ENCODE results near the gene LPCAT2. TPM values are rescaled to one million over a fixed set of nuclear protein-coding genes. Genes with fewer than 3 reads are reported as not detected.
A peak's percentile ranks its signal among the peaks of the same experiment; 100 is the strongest.

The LPCAT2 gene
- total RNA-seq, 1 donor from 2014 or later, result 74.4 TPM

DNA sequence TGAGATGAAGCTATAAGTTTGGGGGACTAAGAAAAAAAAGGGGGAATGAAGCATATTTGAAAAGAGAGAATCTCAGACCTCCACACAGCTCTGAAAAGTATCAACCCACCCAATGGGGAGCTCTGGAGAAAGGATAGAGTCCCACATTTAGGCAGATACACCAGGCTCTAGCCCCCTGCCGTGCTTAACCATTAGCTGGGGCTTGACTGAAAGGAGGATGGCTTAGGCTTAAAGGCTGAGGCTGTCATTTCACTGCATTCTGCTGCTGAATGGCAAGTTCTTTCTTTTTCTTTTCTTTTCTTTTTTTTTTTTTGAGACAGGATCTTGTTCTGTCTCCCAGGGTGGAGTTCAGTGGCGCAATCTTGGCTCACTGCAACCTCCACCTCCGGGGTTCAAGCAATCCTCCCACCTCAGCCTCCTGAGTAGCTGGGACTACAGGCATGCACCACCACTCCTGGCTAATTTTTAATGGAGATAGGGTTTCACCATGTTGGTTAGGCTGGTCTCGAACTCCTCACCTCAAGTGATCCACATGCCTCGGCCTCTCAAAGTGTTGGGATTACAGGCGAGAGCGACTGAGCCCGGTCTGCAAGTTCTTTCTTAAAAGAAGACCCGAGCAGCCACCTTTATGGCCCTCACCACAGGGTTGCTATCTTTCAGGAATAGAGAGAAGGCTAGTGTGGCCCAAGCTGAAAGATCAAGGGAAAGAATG, 38.9 kb upstream of the LPCAT2 start:
- Mint-ChIP-seq H3K27ac (ENCODE audit: unreplicated experiment) (no peak overlapping the region), H3K9me3 (ENCODE audit: unreplicated experiment) (peaks cover 4% of the 10 kb centered on the region)
- H2AFZ ChIP-seq (ENCODE audit: low read depth, low read length), result no peak overlapping the region

DNA sequence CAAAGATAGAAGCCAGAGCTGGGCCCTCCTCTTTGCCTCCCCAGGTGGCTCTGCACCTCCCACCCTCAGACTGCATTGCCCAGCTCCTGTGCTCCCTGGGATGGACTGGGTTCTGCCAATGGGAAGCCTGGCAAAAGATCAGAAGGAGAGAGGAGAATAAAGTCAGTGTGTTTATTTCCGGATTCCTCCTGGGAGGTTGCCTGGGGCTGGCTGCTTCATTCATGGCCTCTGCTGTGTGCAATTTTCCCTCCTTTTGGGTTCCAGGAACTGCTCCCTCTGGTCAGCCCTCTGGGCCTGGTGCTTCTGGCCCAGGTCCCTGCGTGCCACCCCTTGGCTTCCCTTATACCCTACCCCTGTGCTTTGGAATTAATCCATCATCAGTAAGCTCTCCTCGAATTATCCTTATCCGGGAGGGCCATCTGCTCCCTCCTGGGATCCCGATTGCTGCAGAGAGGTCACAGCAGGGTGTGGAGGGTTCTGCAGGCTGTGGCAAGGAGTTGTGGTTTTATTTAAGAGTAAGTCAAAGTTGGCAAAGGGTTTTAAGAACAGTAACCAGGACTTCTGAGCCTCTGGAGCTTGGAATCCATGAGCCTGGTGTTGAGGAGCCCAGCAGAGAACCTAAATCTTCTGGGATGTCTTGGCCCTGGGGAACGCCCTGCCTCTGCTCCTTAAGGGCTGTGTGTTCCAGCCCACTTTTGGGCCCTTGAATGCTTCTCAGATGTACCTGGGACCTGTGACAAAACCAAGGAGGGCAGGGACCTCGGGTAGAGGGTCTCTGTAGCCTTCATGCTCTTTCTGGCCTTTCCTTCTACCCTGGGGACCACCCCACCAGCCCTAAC, 38.1 kb upstream of the LPCAT2 start:
- no peaks in the 10 kb centered on the region for H4K20me1 ChIP-seq (ENCODE audit: insufficient read depth, low read length)
- H3K79me2 ChIP-seq (ENCODE audit: insufficient read depth, low read length), result no peaks in the 10 kb centered on the region
- no peaks in the 10 kb centered on the region for H3K36me3 Mint-ChIP-seq (ENCODE audit: low read depth, unreplicated experiment)
- H3K27me3 ChIP-seq (ENCODE audit: insufficient read depth, low read length), result no peaks in the 10 kb centered on the region
- H3K9me3 Mint-ChIP-seq (ENCODE audit: unreplicated experiment), result peaks cover 4% of the 10 kb centered on the region
- FAIRE-seq (peak; percentile 50), DNase-seq (ENCODE audit: low read depth) (no peak)
- H3K27ac ChIP-seq (ENCODE audit: low read depth, low read length), result peak overlapping the region; percentile 76
- H3K9ac ChIP-seq (ENCODE audit: low read length), result peak overlapping the region; percentile 7
- H3K27ac Mint-ChIP-seq (ENCODE audit: unreplicated experiment), result peak overlapping the region; percentile 73
- H3K4me2 ChIP-seq (ENCODE audit: low read length), result peak overlapping the region; percentile 70
- H3K4me1 ChIP-seq (ENCODE audit: insufficient read depth, low read length), result peaks cover 22% of the 10 kb centered on the region
- peaks cover 16% of the 10 kb centered on the region for H3K4me1 Mint-ChIP-seq (ENCODE audit: low read depth, unreplicated experiment)
- no peak overlapping the region for H3K4me3 ChIP-seq (ENCODE audit: insufficient read depth, low read depth, low read length)
- peak overlapping the region; percentile 28 for H2AFZ ChIP-seq (ENCODE audit: low read depth, low read length)
- no peak overlapping the region for H3K4me3 Mint-ChIP-seq (ENCODE audit: unreplicated experiment)
- no peaks in the 10 kb centered on the region for H3K9me3 ChIP-seq (ENCODE audit: insufficient read depth, low read depth, low read length)
- H3K27me3 Mint-ChIP-seq (ENCODE audit: low read depth, unreplicated experiment), result peaks cover 8% of the 10 kb centered on the region
- no peak for TF ChIP-seq EZH2 (IDR thresholded peaks at IDR 0.05; ENCODE audit: insufficient read depth, low read length)
- TF ChIP-seq, protein P1, sequence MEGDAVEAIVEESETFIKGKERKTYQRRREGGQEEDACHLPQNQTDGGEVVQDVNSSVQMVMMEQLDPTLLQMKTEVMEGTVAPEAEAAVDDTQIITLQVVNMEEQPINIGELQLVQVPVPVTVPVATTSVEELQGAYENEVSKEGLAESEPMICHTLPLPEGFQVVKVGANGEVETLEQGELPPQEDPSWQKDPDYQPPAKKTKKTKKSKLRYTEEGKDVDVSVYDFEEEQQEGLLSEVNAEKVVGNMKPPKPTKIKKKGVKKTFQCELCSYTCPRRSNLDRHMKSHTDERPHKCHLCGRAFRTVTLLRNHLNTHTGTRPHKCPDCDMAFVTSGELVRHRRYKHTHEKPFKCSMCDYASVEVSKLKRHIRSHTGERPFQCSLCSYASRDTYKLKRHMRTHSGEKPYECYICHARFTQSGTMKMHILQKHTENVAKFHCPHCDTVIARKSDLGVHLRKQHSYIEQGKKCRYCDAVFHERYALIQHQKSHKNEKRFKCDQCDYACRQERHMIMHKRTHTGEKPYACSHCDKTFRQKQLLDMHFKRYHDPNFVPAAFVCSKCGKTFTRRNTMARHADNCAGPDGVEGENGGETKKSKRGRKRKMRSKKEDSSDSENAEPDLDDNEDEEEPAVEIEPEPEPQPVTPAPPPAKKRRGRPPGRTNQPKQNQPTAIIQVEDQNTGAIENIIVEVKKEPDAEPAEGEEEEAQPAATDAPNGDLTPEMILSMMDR (IDR thresholded peaks at IDR 0.05; ENCODE audit: insufficient read depth, low read depth, low read length), result no peak
- H3K36me3 ChIP-seq (ENCODE audit: insufficient read depth, low read length), result no peaks in the 10 kb centered on the region

More for the DNA sequence above, 38.9 kb upstream of the LPCAT2 start:
- TF ChIP-seq, protein P1 (IDR thresholded peaks at IDR 0.05; ENCODE audit: insufficient read depth, low read depth, low read length), result no peak
- TF ChIP-seq EZH2 (IDR thresholded peaks at IDR 0.05; ENCODE audit: insufficient read depth, low read length), result no peak
- H3K4me2 ChIP-seq (ENCODE audit: low read length), result peak overlapping the region; percentile 70
- no peak overlapping the region for H3K9ac ChIP-seq (ENCODE audit: low read length)
- peaks cover 16% of the 10 kb centered on the region for H3K4me1 Mint-ChIP-seq (ENCODE audit: low read depth, unreplicated experiment)
- DNase-seq (ENCODE audit: low read depth) (no peak), FAIRE-seq (no peak)
- H3K4me3 ChIP-seq (ENCODE audit: insufficient read depth, low read depth, low read length), result no peak overlapping the region
- H3K79me2 ChIP-seq (ENCODE audit: insufficient read depth, low read length), result no peaks in the 10 kb centered on the region
- no peaks in the 10 kb centered on the region for H3K27me3 ChIP-seq (ENCODE audit: insufficient read depth, low read length)
- peaks cover 22% of the 10 kb centered on the region for H3K4me1 ChIP-seq (ENCODE audit: insufficient read depth, low read length)
- no peak overlapping the region for H3K27ac ChIP-seq (ENCODE audit: low read depth, low read length)
- H3K4me3 Mint-ChIP-seq (ENCODE audit: unreplicated experiment), result no peak overlapping the region
- H3K9me3 ChIP-seq (ENCODE audit: insufficient read depth, low read depth, low read length), result no peaks in the 10 kb centered on the region
- peaks cover 8% of the 10 kb centered on the region for H3K27me3 Mint-ChIP-seq (ENCODE audit: low read depth, unreplicated experiment)
- H4K20me1 ChIP-seq (ENCODE audit: insufficient read depth, low read length), result no peaks in the 10 kb centered on the region
- no peaks in the 10 kb centered on the region for H3K36me3 ChIP-seq (ENCODE audit: insufficient read depth, low read length)
- H3K36me3 Mint-ChIP-seq (ENCODE audit: low read depth, unreplicated experiment), result no peaks in the 10 kb centered on the region
